Activated naive CD4-positive, alpha-beta T cell treated with anti-CD3 and anti-CD28 coated beads for 36 hours (primary cell): ENCODE data around the gene SH3BGRL3. TPM values are rescaled to one million over a fixed set of nuclear protein-coding genes. Genes with fewer than 3 reads are reported as not detected.
A peak's percentile ranks its signal among the peaks of the same experiment; 100 is the strongest.
"Not testable (repeated sequence)": the region's sequence is repeated elsewhere in the genome, so short reads cannot be mapped to it uniquely, and the experiment has no call there.

Source experiments
- CTCF ChIA-PET: fragments of 350-600 bp; sonication (Branson Sonifier 250); formaldehyde crosslinking; loops from one replicate; lab custom pipeline; 2021; ENCODE audit warnings: antibody characterized with exemption; lab: Charles Lee
- DNase-seq: peaks from one replicate; pipeline ENCODE4 v3.0.0-alpha.2; 2020
- H3K27ac Mint-ChIP-seq: one replicate; pipeline ENCODE4 v1.8.0; 2021; ENCODE audit warnings: mild to moderate bottlenecking, mixed read lengths
- H3K27me3 Mint-ChIP-seq: one replicate; pipeline ENCODE4 v1.8.0; 2021; ENCODE audit warnings: low read depth, mixed read lengths
- H3K36me3 Mint-ChIP-seq: one replicate; pipeline ENCODE4 v1.8.0; 2021; ENCODE audit warnings: low read depth, mixed read lengths
- H3K4me1 Mint-ChIP-seq: one replicate; pipeline ENCODE4 v1.8.0; 2021; ENCODE audit warnings: low read depth, mixed read lengths
- H3K4me3 Mint-ChIP-seq: one replicate; pipeline ENCODE4 v1.8.0; 2021; ENCODE audit warnings: mild to moderate bottlenecking, moderate library complexity, mixed read lengths
- H3K9me3 Mint-ChIP-seq: one replicate; pipeline ENCODE4 v1.8.0; 2021; ENCODE audit warnings: mixed read lengths
- intact Hi-C: fragments of 100-400 bp; cut with micrococcal nuclease; formaldehyde crosslinking; loops from one replicate; pipeline ENCODE4 v1.15.1; 2023
- total RNA-seq, 2 experiments: library from RNA; stranded (reverse); gene quantifications; one replicate each; pipeline ENCODE4 v1.2.3, GENCODE V29; 2021

SH3BGRL3 gene
- total RNA-seq, 2 experiments from 2014 or later = 130 to 132 TPM

GRCh38 chr1:26307363-26307781 lies 27.5 kb downstream of the SH3BGRL3 start:
- H3K4me1 Mint-ChIP-seq = peaks cover 37% of the 10 kb centered on the region
- no peaks in the 10 kb centered on the region for H3K36me3 Mint-ChIP-seq
- CTCF ChIA-PET = interaction anchor here (0.7 to 6.1 kb wide), 10 partner anchors 11 to 159 kb away, joined by 3 to 39 read pairs (median 14); partner anchors contain the start of genes CD52, CEP85 and SH3BGRL3
- no peaks in the 10 kb centered on the region for H3K9me3 Mint-ChIP-seq
- intact Hi-C loops = loop anchor here (1.0 to 10.0 kb wide), 3 partner anchors 10 to 1063 kb away; partner anchors contain the start of genes CD52 and RSRP1
- DNase-seq = peak; percentile 68
- H3K27ac Mint-ChIP-seq = peak overlapping the region; percentile 97
- H3K27me3 Mint-ChIP-seq = no peaks in the 10 kb centered on the region
- H3K4me3 Mint-ChIP-seq = peak overlapping the region; percentile 99

DNA sequence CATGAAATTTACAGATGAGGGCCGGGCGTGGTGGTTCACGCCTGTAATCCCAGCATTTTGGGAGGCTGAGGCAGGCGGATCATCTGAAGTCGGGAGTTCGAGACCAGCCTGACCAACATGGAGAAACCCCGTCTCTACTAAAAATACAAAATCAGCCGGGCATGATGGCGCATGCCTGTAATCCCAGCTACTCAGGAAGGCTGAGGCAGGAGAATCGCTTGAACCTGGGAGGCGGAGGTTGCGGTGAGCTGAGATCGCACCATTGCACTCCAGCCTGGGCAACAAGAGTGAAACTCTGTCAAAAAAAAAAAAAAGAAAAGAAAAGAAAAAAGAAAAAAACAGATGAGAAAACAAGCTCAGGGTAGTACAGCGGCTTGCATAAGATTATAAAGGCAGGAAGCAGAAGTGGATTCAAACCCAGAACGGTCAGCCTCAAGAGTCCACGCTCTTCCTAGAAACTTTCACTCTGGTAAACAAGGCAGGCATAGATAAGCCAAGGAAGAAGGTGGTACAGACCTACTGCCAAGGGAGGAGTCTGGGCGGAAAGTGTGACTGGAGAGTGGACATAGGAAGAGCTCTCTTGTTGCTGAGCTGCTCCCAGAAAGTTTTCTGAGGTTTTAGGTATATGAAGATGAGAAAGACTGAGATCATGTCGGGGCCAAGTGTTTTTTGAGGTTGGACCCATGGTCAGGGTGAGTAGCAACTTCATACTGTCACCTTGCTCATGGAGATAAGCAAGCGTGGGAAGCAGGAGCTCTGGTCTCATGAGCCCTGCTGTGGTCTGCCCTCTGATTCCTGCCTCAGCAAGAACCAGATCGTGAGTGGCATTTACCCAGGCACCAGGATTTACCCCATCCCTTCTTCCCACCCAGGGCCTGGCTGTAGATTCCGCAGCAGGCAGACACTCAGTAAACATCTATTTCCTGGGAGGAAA lies 28.3 kb downstream of the SH3BGRL3 start:
- peak overlapping the region; percentile 99 for H3K4me3 Mint-ChIP-seq
- H3K4me1 Mint-ChIP-seq = peaks cover 37% of the 10 kb centered on the region
- CTCF ChIA-PET = interaction anchor here (0.7 to 6.1 kb wide), 11 partner anchors 10 to 158 kb away, joined by 3 to 39 read pairs (median 8); partner anchors contain the start of genes CD52, CEP85 and SH3BGRL3
- not testable (repeated sequence) for H3K27me3 Mint-ChIP-seq, H3K9me3 Mint-ChIP-seq, H3K36me3 Mint-ChIP-seq
- intact Hi-C loops = loop anchor here (1.0 to 10.0 kb wide), 3 partner anchors 9 to 1063 kb away; partner anchors contain the start of genes CD52 and RSRP1
- H3K27ac Mint-ChIP-seq = peak overlapping the region; percentile 97
- DNase-seq = peak; percentile 55

GRCh38 chr1:26314501-26314900 lies 34.6 kb downstream of the SH3BGRL3 start:
- Mint-ChIP-seq H3K27ac (no peak overlapping the region), H3K4me1 (peaks cover 45% of the 10 kb centered on the region), H3K36me3 (no peaks in the 10 kb centered on the region), H3K9me3 (no peaks in the 10 kb centered on the region), H3K4me3 (no peak overlapping the region), H3K27me3 (no peaks in the 10 kb centered on the region)
- CTCF ChIA-PET = interaction anchor here (12.0 to 12.7 kb wide), 2 partner anchors 28 to 37 kb away, joined by 193 to 210 read pairs; partner anchors contain the start of gene SH3BGRL3
- intact Hi-C loops = loop anchor here (2.0 kb wide), 1 partner anchor 80 kb away; the partner anchor contains the start of gene CEP85
- no peak for DNase-seq

DNA sequence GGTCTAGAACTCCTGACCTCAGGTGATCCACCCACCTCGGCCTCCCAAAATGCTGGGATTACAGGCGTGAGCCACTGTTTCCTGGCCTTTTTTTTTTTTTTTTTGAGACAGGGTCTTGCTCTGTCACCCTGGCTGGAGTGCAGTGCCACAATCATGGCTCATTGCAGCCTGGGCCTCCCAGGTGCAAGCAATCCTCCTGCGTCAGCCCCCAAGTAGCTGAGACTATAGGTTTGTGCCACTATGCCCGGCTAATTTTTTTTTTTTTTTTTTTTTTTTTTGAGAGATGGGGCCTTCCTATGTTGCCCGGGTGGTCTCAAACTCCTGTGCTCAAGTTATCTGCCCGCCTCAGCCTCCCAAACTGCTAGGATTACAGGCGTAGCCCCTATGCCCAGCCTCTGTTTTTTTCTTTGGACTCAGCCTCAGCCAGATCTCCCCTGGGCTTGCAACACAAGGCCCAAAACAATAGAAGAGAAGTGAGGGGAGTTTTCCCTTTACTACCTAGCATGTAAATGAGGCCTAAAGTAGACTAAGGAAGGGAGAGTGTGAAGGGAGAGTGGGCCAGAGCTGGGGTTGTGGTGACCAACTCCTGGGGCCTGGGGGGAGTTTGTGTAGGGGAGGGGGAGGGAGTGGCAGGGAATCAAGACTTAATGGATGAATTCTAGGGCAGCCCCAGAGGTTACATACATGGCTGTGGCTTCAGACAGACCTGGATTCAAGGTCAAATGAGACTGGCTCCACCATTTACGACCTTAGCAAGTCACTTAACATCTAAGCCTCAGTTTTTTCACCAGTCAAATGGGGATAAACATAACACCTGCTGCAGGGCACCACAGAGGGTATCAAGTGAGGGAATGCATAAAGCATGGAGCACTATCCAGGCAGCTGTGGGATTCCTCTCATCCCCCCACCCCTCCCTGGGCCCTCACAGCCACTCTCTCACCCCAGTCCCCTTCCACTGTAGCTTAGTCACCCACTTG lies 36.3 kb downstream of the SH3BGRL3 start:
- Mint-ChIP-seq H3K4me1 (peaks cover 60% of the 10 kb centered on the region), H3K4me3 (peak overlapping the region; percentile 38), H3K9me3 (no peaks in the 10 kb centered on the region), H3K27ac (peak overlapping the region; percentile 81), H3K27me3 (no peaks in the 10 kb centered on the region), H3K36me3 (peaks cover 3% of the 10 kb centered on the region)
- no peak for DNase-seq
- intact Hi-C loops = loop anchor here (2.0 to 5.0 kb wide), 3 partner anchors 81 to 471 kb away; partner anchors contain the start of genes CEP85, HMGN2 and PIGV
- CTCF ChIA-PET = interaction anchor here (3.6 to 12.7 kb wide), 3 partner anchors 8 to 38 kb away, joined by 32 to 210 read pairs (median 193); partner anchors contain the start of genes SH3BGRL3 and UBXN11

GRCh38 chr1:26317146-26317545 lies 37.3 kb downstream of the SH3BGRL3 start:
- Mint-ChIP-seq H3K9me3 (no peaks in the 10 kb centered on the region), H3K36me3 (peaks cover 8% of the 10 kb centered on the region), H3K27me3 (no peaks in the 10 kb centered on the region), H3K27ac (peak overlapping the region; percentile 96), H3K4me1 (peaks cover 65% of the 10 kb centered on the region), H3K4me3 (peak overlapping the region; percentile 86)
- no peak for DNase-seq
- CTCF ChIA-PET = interaction anchor here (0.6 to 12.7 kb wide), 6 partner anchors 9 to 51 kb away, joined by 3 to 210 read pairs (median 18); partner anchors contain the start of genes SH3BGRL3 and UBXN11
- intact Hi-C loops = loop anchor here (1.0 to 5.0 kb wide), 3 partner anchors 10 to 470 kb away; partner anchors contain the start of genes HMGN2 and PIGV

GRCh38 chr1:26317612-26318337 lies 37.9 kb downstream of the SH3BGRL3 start, which contains the start of gene CD52:
CD52 (plus strand) TSS chr1:26317958; CDS start chr1:26318018, 60 bp downstream.
- Mint-ChIP-seq H3K27ac (peak within 1 kb of the TSS; percentile 96), H3K4me1 (peaks cover 67% of the 10 kb centered on the region), H3K4me3 (peak within 1 kb of the TSS; percentile 86), H3K9me3 (no peaks in the 10 kb centered on the region), H3K27me3 (no peaks in the 10 kb centered on the region), H3K36me3 (peaks cover 8% of the 10 kb centered on the region)
- intact Hi-C loops = loop anchor here (1.0 to 5.0 kb wide), 3 partner anchors 10 to 470 kb away; partner anchors contain the start of genes HMGN2 and PIGV
- CTCF ChIA-PET = interaction anchor here (0.5 to 12.7 kb wide), 10 partner anchors 10 to 174 kb away, joined by 3 to 210 read pairs (median 4); partner anchors contain the start of genes CEP85, SH3BGRL3 and UBXN11
- DNase-seq = peak; percentile 78

DNA sequence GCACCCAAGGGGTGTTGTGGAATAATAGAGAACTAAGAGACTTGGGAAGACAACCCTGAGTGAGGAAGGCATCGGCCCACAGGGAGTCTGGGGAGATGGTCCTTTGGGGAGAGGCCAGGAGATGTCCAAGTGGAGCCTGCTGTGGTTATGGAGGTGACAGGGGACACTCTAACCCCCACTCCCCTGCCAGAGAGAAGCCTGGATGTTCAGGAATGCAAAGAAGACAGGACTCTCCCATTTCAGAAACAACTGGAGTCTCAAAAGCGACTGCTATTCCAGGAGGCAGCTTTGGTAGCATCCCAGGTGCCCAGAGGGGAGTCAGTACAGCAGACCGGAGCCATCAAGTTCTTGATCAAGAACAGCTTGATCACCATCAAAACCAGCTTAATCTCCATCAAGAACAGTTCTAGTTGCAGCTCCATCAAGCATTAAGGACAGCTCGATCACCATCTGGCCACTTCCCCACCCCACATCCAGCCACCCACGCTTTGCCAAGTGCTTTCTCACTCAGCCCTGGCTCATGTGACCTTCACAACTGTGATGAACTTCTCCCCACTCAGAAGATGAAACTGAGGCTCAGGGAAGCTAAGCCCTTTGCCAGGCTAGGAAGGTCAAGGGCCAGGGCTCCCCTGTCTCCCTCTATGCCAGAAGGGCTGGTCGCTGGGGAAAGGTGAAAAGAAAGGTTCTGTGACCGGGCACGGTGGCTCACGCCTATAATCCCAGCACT lies 38.6 kb downstream of the SH3BGRL3 start:
- H3K4me1 Mint-ChIP-seq = peaks cover 69% of the 10 kb centered on the region
- CTCF ChIA-PET = interaction anchor here (0.5 to 12.7 kb wide), 10 partner anchors 8 to 174 kb away, joined by 3 to 210 read pairs (median 4); partner anchors contain the start of genes CEP85, SH3BGRL3 and UBXN11
- intact Hi-C loops = loop anchor here (5.0 kb wide), 2 partner anchors 154 to 469 kb away; partner anchors contain the start of genes HMGN2 and PIGV

GRCh38 chr1:26320896-26321295 lies 41.0 kb downstream of the SH3BGRL3 start:
- Mint-ChIP-seq H3K27ac (peak overlapping the region; percentile 90), H3K9me3 (no peaks in the 10 kb centered on the region), H3K4me1 (peaks cover 50% of the 10 kb centered on the region), H3K4me3 (peak overlapping the region; percentile 65), H3K36me3 (peaks cover 8% of the 10 kb centered on the region), H3K27me3 (no peaks in the 10 kb centered on the region)
- CTCF ChIA-PET = interaction anchor here (0.6 to 12.7 kb wide), 18 partner anchors 10 to 1949 kb away, joined by 3 to 210 read pairs (median 7); partner anchors contain the start of genes CEP85, SH3BGRL3, ZNF593 and ZNF593OS
- intact Hi-C loops = loop anchor here (1.0 to 5.0 kb wide), 7 partner anchors 33 to 284 kb away; partner anchors contain the start of genes CEP85 and ZNF593
- peak; percentile 18 for DNase-seq

More for the DNA sequence above, 38.6 kb downstream of the SH3BGRL3 start:
- Mint-ChIP-seq H3K27ac (peak overlapping the region; percentile 96), H3K4me3 (peak overlapping the region; percentile 86), H3K27me3 (no peaks in the 10 kb centered on the region), H3K36me3 (peaks cover 8% of the 10 kb centered on the region), H3K9me3 (no peaks in the 10 kb centered on the region)
- DNase-seq = peak; percentile 73

- peak; percentile 99 for DNase-seq
- H3K36me3 Mint-ChIP-seq = peaks cover 8% of the 10 kb centered on the region
- peaks cover 44% of the 10 kb centered on the region for H3K4me1 Mint-ChIP-seq
- peak overlapping the region; percentile 90 for H3K27ac Mint-ChIP-seq
- H3K4me3 Mint-ChIP-seq = peak overlapping the region; percentile 65
- CTCF ChIA-PET = interaction anchor here (0.7 to 12.7 kb wide), 27 partner anchors 8 to 219 kb away, joined by 3 to 210 read pairs (median 5); partner anchors contain the start of genes CEP85, SH3BGRL3, ZNF593 and ZNF593OS
- intact Hi-C loops = loop anchor here (1.0 to 5.0 kb wide), 7 partner anchors 33 to 284 kb away; partner anchors contain the start of genes CEP85 and ZNF593
- no peaks in the 10 kb centered on the region for H3K27me3 Mint-ChIP-seq
- H3K9me3 Mint-ChIP-seq = no peaks in the 10 kb centered on the region
Measured at GRCh38 chr1:26321315-26322041, 41.6 kb downstream of the SH3BGRL3 start.
